HG03064 (cell line): ENCODE data around the gene TBCCD1.
"Not testable (repeated sequence)": the region's sequence is repeated elsewhere in the genome, so short reads cannot be mapped to it uniquely, and the experiment has no call there.

Source experiments
- ATAC-seq: cut with Tn5 transposase; IDR thresholded peaks from one replicate; pipeline ENCODE4 v1.9.1; 2021; ENCODE audit warnings: low read depth; ENCODE audit not compliant: unreplicated experiment

TBCCD1 gene

GRCh38 chr3:186564586-186564985 is 2.6 kb downstream of the TBCCD1 start:
- ATAC-seq = no peak

GRCh38 chr3:186552408-186553031 is 14.6 kb downstream of the TBCCD1 start:
- ATAC-seq = no peak

GRCh38 chr3:186551387-186551786 is 15.8 kb downstream of the TBCCD1 start:
- no peak for ATAC-seq

- no peak for ATAC-seq
Observed at GRCh38 chr3:186549497-186549896, 17.6 kb downstream of the TBCCD1 start.

GRCh38 chr3:186544281-186544680 is 22.9 kb downstream of the TBCCD1 start, which contains the start of gene CRYGS:
Gene CRYGS (minus strand): TSS chr3:186544380. CDS start chr3:186544326, 54 bp downstream.
- no peak for ATAC-seq

- ATAC-seq = no peak
Observed at GRCh38 chr3:186540835-186541226, 26.3 kb downstream of the TBCCD1 start.

- ATAC-seq = peak; percentile 56
Observed at GRCh38 chr3:186540221-186540834, 26.8 kb downstream of the TBCCD1 start.

- no peak for ATAC-seq
Observed at GRCh38 chr3:186538779-186539178, 28.4 kb downstream of the TBCCD1 start.

- ATAC-seq = no peak
Observed at GRCh38 chr3:186536883-186537844, 30.0 kb downstream of the TBCCD1 start.

- ATAC-seq = peak; percentile 78
Observed at GRCh38 chr3:186534113-186534669, 32.9 kb downstream of the TBCCD1 start.

GRCh38 chr3:186532598-186533072 is 34.5 kb downstream of the TBCCD1 start:
- peak; percentile 50 for ATAC-seq

GRCh38 chr3:186531694-186532093 is 35.4 kb downstream of the TBCCD1 start:
- ATAC-seq = not testable (repeated sequence)

GRCh38 chr3:186530415-186530814 is 36.7 kb downstream of the TBCCD1 start:
- no peak for ATAC-seq

- no peak for ATAC-seq
Observed at GRCh38 chr3:186529201-186529999, 37.7 kb downstream of the TBCCD1 start.

- peak; percentile 35 for ATAC-seq
Observed at GRCh38 chr3:186526256-186526606, 40.9 kb downstream of the TBCCD1 start.

GRCh38 chr3:186525369-186526255 is 41.5 kb downstream of the TBCCD1 start:
- ATAC-seq = no peak

- ATAC-seq = no peak
Observed at GRCh38 chr3:186524616-186525015, 42.5 kb downstream of the TBCCD1 start.

GRCh38 chr3:186523434-186523833 is 43.7 kb downstream of the TBCCD1 start:
- ATAC-seq = no peak

GRCh38 chr3:186523022-186523421 is 44.1 kb downstream of the TBCCD1 start:
- no peak for ATAC-seq
